Panc1 (cell line): ENCODE data around the gene PIGL.

Source experiments
- SIN3A ChIP-seq: IDR thresholded peaks from 2 replicates; pipeline ENCODE4 v1.6.1; 2012; ENCODE audit warnings: low read depth, mild to moderate bottlenecking, low read length, moderate library complexity, borderline replicate concordance; ENCODE audit not compliant: insufficient read depth
- TF ChIP-seq, protein P1 (sequence below): fragments of 450-650 bp; IDR thresholded peaks from 2 replicates; pipeline ENCODE4 v1.5.1; 2017; ENCODE audit warnings: mild to moderate bottlenecking

DNA sequence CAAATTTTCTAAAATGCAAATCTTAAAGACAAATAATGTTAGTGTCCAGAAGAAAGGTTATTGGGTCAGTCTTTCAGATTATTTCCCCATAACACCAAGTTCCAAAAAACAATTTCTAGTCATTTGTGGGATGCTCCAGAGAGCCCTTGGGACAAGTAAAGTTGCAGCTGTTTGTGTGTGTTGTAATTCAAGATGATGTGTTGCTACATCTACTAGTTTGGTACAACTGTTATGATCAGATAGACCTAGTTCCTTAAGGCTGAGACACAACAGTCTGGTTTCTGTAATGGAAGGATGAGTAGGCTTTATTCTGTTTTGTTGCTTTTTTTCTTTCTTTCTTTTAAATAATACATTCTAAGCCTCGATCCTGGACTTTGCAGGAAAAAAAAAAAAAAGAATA, 41.9 kb downstream of the PIGL start:
- no peak for TF ChIP-seq SIN3A
- TF ChIP-seq, protein P1, sequence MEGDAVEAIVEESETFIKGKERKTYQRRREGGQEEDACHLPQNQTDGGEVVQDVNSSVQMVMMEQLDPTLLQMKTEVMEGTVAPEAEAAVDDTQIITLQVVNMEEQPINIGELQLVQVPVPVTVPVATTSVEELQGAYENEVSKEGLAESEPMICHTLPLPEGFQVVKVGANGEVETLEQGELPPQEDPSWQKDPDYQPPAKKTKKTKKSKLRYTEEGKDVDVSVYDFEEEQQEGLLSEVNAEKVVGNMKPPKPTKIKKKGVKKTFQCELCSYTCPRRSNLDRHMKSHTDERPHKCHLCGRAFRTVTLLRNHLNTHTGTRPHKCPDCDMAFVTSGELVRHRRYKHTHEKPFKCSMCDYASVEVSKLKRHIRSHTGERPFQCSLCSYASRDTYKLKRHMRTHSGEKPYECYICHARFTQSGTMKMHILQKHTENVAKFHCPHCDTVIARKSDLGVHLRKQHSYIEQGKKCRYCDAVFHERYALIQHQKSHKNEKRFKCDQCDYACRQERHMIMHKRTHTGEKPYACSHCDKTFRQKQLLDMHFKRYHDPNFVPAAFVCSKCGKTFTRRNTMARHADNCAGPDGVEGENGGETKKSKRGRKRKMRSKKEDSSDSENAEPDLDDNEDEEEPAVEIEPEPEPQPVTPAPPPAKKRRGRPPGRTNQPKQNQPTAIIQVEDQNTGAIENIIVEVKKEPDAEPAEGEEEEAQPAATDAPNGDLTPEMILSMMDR, result no peak
